ENCODE results near the gene NR2F6. TPM values are rescaled to one million over a fixed set of nuclear protein-coding genes. Genes with fewer than 3 reads are reported as not detected.
"Not testable (repeated sequence)": the region's sequence is repeated elsewhere in the genome, so short reads cannot be mapped to it uniquely, and the experiment has no call there.

The NR2F6 gene
- 10 to 100 TPM in 11 of 12 donors, not detected in 1; 15.7 to 58.5 (median 21.3) TPM for polyA plus RNA-seq (ENCODE audit: insufficient read length in 12 of 12)
- long read RNA-seq, donor 1, transcript NR2F6-201 (4 exons, 2,404 nt): major isoform, 54 of 79 reads
- long read RNA-seq, donor 1, partial matches to known transcripts: 25 of 79 reads
- long read RNA-seq, donor 1, other reads (novel, unspliced or antisense): 0 of 79 reads
- long read RNA-seq, donor 2, transcript NR2F6-201 (4 exons, 2,404 nt): major isoform, 14 of 30 reads
- long read RNA-seq, donor 2, partial matches to known transcripts: 16 of 30 reads
- long read RNA-seq, donor 2, other reads (novel, unspliced or antisense): 0 of 30 reads
- long read RNA-seq, donor 3, transcript NR2F6-201 (4 exons, 2,404 nt): major isoform, 14 of 14 reads
- long read RNA-seq, donor 3, partial matches to known transcripts: 0 of 14 reads
- long read RNA-seq, donor 3, other reads (novel, unspliced or antisense): 0 of 14 reads
- long read RNA-seq, donor 4, transcript NR2F6-201 (4 exons, 2,404 nt): major isoform, 8 of 8 reads
- long read RNA-seq, donor 4, partial matches to known transcripts: 0 of 8 reads
- long read RNA-seq, donor 4, other reads (novel, unspliced or antisense): 0 of 8 reads
- long read RNA-seq, donor 5, transcript NR2F6-201 (4 exons, 2,404 nt): major isoform, 46 of 58 reads
- long read RNA-seq, donor 5, partial matches to known transcripts: 12 of 58 reads
- long read RNA-seq, donor 5, other reads (novel, unspliced or antisense): 0 of 58 reads
- long read RNA-seq, donor 6, transcript NR2F6-201 (4 exons, 2,404 nt): major isoform, 10 of 10 reads
- long read RNA-seq, donor 6, partial matches to known transcripts: 0 of 10 reads
- long read RNA-seq, donor 6, other reads (novel, unspliced or antisense): 0 of 10 reads
- long read RNA-seq, donor 7, transcript NR2F6-201 (4 exons, 2,404 nt): major isoform, 13 of 13 reads
- long read RNA-seq, donor 7, partial matches to known transcripts: 0 of 13 reads
- long read RNA-seq, donor 7, other reads (novel, unspliced or antisense): 0 of 13 reads
- long read RNA-seq, donor 8, transcript NR2F6-201 (4 exons, 2,404 nt): major isoform, 27 of 39 reads
- long read RNA-seq, donor 8, partial matches to known transcripts: 12 of 39 reads
- long read RNA-seq, donor 8, other reads (novel, unspliced or antisense): 0 of 39 reads
- long read RNA-seq, donor 9, transcript NR2F6-201 (4 exons, 2,404 nt): major isoform, 8 of 27 reads
- long read RNA-seq, donor 9, partial matches to known transcripts: 19 of 27 reads
- long read RNA-seq, donor 9, other reads (novel, unspliced or antisense): 0 of 27 reads
- long read RNA-seq, donor 10, transcript NR2F6-201 (4 exons, 2,404 nt): major isoform, 29 of 42 reads
- long read RNA-seq, donor 10, partial matches to known transcripts: 13 of 42 reads
- long read RNA-seq, donor 10, other reads (novel, unspliced or antisense): 0 of 42 reads
- long read RNA-seq, donor 11, transcript NR2F6-201 (4 exons, 2,404 nt): major isoform, 22 of 34 reads
- long read RNA-seq, donor 11, partial matches to known transcripts: 12 of 34 reads
- long read RNA-seq, donor 11, other reads (novel, unspliced or antisense): 0 of 34 reads

DNA sequence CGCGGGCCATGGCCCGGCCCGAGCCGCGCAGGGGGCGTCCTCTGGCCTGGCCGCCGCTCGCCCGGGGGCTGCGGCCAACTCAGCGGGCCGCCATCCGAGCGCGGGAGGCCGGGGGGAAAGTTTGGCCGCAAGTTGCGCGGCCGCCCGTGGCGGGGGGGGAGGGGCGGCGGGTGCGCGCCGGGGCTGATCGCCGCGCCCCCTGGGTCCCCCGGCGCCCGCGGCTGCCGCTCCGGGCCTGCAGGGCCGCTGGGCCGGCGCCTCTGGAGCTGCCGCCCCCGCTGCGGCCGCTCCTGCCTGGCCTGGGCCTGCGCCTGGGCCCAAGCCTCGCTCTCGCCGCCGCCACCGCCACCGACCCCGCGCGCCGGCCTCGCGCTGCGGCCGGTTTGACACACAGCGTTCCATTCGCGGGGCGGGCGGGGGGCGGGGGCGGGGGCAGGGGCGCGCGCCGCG, at the start of gene NR2F6:
Gene NR2F6 (minus strand): TSS at position 385 of the 450 bp plus-strand sequence. CDS start 699 bp downstream, outside the sequence.
- no peak for DNase-seq

- DNase-seq: no peak
Measured at GRCh38 chr19:17294051-17294891, 48.6 kb upstream of the NR2F6 start.

DNA sequence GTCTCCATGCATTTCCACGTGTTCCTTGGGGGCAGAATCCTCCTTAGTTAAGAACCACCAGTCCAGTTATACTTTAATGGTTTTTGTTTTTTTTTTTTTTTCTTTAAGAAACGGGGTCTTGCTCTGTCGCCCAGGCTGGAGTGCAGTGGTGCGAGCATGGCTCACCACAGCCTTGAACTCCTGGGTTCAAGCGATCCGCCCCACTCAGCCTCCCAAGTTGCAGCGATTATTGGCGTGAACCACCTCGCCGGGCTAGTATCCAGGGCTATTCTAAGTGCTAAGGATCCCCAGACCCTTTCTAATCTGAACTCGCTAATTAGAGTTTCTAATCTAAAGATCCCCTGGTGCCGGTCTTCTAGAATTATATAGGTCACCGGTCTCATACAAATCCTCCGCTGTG, 47.9 kb upstream of the NR2F6 start:
- no peak for DNase-seq

GRCh38 chr19:17292301-17293074, 46.8 kb upstream of the NR2F6 start:
- peak; percentile 79 for DNase-seq

DNA sequence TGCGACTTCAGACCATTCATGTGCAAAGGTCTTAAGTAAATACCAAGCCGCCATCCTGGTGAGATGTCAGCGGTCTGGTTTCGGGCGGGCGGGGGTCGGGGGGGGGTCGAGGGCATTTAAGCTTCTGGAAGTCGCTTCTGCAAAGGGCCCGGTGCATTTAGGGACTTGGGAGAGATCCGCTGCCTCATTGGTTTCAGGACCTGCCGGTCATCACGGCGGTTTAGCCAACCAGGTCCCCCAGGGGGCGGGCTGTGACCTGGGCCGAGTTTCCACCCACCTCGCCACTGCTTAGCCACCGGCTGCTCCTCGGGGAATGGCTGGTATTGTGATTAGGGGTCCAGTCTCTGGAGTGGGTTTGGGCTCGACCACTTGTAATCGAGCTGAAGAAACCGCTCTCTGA, 43.8 kb upstream of the NR2F6 start:
- DNase-seq: no peak

DNA sequence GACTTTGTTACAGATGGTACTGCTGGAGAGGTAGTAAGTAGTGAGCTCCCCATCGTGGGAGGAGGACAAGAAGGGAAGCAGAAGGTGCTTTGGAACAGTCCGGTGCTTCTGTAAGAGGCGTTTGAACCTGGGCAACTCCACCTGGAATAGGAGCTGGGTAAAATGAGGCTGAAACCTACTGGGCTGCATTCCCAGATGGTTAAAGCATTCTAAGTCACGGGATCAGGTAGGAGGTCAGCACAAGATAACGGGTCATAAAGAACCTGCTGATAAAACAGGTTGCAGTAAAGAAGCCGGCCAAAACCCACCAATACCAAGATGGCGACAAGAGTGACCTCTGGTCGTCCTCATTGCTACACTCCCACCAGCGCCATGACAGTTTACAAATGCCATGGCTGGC, 41.0 kb upstream of the NR2F6 start:
- DNase-seq: no peak

- DNase-seq: no peak
Measured at GRCh38 chr19:17286263-17286662, 40.5 kb upstream of the NR2F6 start.

GRCh38 chr19:17285415-17286135, 39.9 kb upstream of the NR2F6 start:
- DNase-seq: no peak

DNA sequence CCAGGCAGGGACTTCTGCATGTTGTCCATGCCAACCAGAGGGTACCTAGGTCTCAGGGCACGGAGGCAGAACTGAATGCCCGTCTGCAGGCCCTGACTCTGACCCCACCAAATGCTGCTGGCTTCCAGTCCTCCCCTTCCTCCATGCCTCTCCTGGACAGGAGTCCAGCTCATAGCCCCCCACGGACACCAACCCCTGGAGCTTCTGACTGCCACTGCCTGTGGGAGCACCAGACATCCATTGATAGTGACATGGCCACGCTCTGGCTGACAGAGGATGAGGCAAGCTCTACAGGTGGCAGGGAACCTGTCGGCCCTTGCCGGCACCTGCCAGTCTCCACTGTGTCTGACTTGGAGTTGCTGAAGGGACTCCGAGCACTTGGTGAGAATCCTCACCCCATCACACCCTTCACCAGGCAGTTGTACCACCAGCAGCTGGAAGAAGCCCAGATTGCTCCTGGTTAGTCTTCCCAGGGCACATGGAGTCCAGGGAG, 37.8 kb upstream of the NR2F6 start:
- DNase-seq: no peak

- peak; percentile 79 for DNase-seq
Measured at GRCh38 chr19:17282488-17283125, 36.9 kb upstream of the NR2F6 start.

DNA sequence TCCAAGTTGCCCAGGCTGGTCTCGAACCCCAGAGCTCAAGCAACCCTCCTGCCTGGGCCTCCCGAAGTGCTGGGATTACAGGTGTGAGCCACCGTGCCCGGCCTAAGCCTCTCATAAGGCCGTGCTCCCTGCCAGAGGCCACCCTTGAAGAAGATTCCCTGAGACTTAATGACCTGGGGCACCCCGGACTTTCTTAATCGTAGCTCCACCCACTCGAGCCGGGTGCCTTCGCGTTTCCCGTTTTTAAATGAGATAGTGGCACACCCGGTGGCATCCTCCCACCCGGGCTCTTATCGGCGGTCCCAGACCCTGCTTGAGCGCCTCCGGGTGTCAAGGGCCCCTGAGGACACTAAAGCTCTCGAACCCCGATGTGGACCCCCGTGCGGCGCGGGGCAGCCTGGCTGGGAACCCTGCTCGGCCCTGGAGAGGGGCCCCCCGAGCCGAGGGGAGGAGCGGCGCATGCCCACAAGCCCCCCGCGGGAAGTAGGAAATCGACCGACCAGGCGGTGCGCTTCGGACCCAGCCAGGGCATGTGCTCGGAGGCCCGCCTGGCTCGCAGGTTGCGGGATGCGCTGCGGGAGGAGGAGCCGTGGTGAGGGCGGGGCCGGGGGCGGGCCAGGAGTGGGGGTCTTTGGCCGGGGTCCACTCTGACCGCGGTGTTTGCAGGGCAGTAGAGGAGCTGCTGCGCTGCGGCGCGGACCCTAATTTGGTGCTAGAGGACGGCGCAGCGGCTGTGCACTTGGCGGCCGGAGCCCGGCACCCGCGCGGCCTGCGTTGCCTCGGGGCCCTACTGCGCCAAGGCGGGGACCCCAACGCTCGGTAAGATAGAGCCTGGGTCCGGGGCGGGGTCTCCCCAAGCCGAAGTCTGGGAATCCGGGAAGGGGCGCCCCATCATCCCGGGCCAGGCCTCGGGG, 35.9 kb upstream of the NR2F6 start, which contains the start of gene ANKLE1:
Gene ANKLE1 (plus strand): TSS at position 511 of the 914 bp plus-strand sequence. CDS start 20 bp downstream, at position 531.
- no peak for DNase-seq

DNA sequence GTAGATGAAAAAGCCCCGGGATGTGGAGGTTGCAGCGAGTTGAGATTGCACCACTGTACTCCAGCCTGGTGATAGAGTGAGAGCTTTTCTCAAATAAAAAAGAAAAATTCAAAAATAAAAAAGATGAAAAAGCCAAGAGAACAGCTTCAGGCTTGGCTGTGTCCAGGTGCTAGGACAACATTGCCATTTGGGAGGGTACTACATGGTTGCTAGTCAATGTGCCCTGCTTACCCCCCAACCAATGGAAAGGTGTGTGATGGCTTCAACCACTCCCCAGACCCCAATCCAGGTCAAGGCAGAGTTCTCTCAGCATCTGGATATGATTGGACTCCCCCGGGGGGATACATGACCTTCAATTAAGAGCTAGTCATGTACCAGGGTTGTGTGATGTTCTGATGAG, 33.7 kb upstream of the NR2F6 start:
- no peak for DNase-seq

GRCh38 chr19:17275441-17276175, 29.9 kb upstream of the NR2F6 start:
- no peak for DNase-seq

DNA sequence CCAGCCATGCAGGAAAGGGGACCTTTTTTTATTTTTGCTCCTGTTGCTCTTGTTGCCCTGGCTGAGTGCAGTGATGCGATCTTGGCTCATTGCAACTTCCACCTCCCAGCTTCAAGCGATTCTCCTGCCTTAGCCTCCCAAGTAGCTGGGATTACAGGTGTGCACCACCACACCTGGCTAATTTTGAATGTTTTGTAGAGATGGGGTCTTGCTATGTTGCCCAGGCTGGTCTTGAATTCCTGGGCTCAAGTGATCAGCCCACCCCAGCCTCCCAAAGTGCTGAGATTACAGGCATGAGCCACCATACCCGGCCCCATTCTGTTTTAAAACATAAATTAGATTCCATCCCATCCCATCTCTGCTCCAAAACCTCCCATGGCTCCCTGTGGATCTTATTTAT, 29.2 kb upstream of the NR2F6 start:
- not testable (repeated sequence) for DNase-seq

DNA sequence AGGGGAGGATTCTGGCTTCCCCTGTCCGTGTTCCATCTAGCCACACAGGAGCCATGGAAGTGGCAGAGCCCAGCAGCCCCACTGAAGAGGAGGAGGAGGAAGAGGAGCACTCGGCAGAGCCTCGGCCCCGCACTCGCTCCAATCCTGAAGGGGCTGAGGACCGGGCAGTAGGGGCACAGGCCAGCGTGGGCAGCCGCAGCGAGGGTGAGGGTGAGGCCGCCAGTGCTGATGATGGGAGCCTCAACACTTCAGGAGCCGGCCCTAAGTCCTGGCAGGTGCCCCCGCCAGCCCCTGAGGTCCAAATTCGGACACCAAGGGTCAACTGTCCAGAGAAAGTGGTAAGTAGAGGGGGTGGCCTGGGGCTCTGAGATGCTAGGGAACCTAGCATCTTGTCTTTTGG, 23.0 kb upstream of the NR2F6 start:
- no peak for DNase-seq

Measured in muscle of arm (tissue), 14 donors.